Stimulated activated CD4-positive, alpha-beta T cell treated with anti-CD3 and anti-CD28 coated beads, Interleukin-4, amount 100 ng/mL, for 1 hour (primary cell): Measurements from ENCODE around the gene ZNF491.
A peak's percentile ranks its signal among the peaks of the same experiment; 100 is the strongest.
"Not testable (repeated sequence)": the region's sequence is repeated elsewhere in the genome, so short reads cannot be mapped to it uniquely, and the experiment has no call there.

Experiments
- DNase-seq: peaks from one replicate; pipeline ENCODE4 v3.0.0-alpha.2; 2020

The ZNF491 gene

GRCh38 chr19:11807099-11807380 lies 8.7 kb downstream of the ZNF491 start:
- no peak for DNase-seq

DNA sequence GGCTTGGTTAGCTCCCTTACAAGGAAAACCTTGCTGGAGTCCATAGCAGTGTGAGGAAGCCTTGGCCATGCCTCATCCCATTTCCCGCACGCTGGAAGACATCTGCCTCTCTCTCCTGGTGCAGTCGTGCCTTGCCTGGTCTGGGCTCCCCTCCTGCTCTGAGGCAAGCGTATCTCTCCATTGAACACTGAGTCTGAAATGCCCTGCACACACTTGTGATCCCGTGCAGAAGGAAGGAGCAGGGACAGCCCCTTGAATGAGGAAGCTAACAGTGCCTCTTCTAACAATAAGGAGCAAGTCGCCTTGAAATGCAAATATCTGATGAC lies 15.3 kb downstream of the ZNF491 start:
- DNase-seq: no peak

- peak; percentile 88 for DNase-seq
Observed at GRCh38 chr19:11814029-11814699, 15.8 kb downstream of the ZNF491 start, which contains the start of gene ZNF440. Gene ZNF440 (plus strand): TSS chr19:11814273. CDS start chr19:11814448, 175 bp downstream.

- DNase-seq: peak; percentile 2
Observed at GRCh38 chr19:11814700-11815035, 16.3 kb downstream of the ZNF491 start.

- no peak for DNase-seq
Observed at GRCh38 chr19:11821474-11822109, 23.3 kb downstream of the ZNF491 start.

GRCh38 chr19:11828957-11829876 lies 30.9 kb downstream of the ZNF491 start:
- not testable (repeated sequence) for DNase-seq

DNA sequence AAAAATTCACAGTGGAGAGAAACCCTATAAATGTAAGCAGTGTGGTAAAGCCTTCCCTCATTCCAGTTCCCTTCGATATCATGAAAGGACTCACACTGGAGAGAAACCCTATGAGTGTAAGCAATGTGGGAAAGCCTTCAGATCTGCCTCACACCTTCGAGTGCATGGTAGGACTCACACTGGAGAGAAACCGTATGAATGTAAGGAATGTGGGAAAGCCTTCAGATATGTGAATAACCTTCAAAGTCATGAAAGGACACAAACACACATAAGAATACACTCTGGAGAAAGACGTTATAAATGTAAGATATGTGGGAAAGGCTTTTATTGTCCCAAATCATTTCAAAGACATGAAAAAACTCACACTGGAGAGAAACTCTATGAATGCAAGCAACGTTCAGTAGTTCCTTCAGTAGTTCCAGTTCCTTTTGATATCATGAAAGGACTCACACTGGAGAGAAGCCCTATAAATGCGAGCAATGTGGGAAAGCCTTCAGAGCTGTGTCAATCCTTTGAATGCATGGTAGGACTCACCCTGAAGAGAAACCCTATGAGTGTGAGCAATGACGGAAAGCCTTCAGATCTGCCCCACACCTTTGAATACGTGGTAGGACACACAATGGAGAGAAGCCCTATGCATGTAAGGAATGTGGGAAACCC lies 34.1 kb downstream of the ZNF491 start:
- DNase-seq: no peak

DNA sequence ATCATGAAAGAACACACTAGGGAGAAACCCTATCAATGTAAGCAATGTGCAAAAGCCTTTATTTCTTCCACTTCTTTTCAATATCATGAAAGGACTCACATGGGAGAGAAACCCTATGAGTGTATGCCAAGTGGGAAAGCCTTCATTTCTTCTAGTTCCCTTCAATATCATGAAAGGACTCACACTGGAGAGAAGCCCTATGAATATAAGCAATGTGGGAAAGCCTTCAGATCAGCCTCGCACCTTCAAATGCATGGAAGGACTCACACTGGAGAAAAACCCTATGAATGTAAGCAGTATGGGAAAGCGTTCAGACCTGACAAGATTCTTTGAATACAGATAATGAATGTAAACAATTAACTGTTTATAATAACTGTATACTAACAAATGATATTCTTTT lies 35.2 kb downstream of the ZNF491 start:
- DNase-seq: no peak

- not testable (repeated sequence) for DNase-seq
Observed at GRCh38 chr19:11835626-11836066, 37.3 kb downstream of the ZNF491 start.

GRCh38 chr19:11843722-11844121 lies 45.4 kb downstream of the ZNF491 start:
- no peak for DNase-seq

GRCh38 chr19:11847615-11848014 lies 49.3 kb downstream of the ZNF491 start:
- not testable (repeated sequence) for DNase-seq

- no peak for DNase-seq
Observed at GRCh38 chr19:11848200-11848593, 49.9 kb downstream of the ZNF491 start.

- DNase-seq: peak; percentile 91
Observed at GRCh38 chr19:11848594-11849469, 50.5 kb downstream of the ZNF491 start, which contains the start of gene ZNF439. Gene ZNF439 (plus strand): TSS chr19:11848726. CDS start chr19:11848868, 142 bp downstream.

DNA sequence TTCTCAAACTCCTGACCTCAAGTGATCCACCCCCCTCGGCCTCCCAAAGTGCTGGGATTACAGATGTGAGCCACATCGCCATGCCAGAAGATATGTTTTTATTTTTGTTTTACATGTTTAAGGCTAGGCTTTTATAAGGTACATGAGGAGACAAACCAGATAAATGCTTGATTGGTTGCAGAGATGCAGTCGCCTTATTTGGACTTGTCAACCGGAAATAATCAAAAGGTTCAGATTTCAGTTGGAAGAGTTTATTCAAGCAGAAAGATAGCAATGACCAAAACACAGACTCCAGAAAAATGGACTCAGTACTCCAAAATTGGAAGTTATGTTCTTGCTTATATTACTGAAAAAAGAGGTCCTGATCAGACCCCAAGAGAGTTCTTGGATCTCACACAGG lies 52.0 kb downstream of the ZNF491 start:
- DNase-seq: not testable (repeated sequence)

DNA sequence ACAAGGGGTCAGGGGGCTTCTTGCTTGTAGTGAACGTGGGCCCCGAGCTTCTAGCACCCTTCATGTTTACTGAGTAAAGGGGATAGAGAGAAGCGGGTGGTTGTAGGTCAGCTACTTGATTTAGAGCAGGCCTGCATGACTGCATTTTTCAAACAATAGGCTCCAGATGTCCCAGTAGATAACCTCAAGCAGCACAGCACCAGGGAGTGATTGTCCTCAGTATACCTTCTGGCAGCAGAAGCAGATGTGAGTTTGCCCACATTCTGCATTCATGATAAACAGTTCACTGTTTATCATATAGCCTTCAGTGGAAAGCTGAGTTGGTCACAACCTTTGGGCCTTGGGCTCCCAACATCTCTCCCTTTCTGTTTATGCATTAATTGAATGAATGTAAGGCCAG lies 55.0 kb downstream of the ZNF491 start:
- DNase-seq: no peak

DNA sequence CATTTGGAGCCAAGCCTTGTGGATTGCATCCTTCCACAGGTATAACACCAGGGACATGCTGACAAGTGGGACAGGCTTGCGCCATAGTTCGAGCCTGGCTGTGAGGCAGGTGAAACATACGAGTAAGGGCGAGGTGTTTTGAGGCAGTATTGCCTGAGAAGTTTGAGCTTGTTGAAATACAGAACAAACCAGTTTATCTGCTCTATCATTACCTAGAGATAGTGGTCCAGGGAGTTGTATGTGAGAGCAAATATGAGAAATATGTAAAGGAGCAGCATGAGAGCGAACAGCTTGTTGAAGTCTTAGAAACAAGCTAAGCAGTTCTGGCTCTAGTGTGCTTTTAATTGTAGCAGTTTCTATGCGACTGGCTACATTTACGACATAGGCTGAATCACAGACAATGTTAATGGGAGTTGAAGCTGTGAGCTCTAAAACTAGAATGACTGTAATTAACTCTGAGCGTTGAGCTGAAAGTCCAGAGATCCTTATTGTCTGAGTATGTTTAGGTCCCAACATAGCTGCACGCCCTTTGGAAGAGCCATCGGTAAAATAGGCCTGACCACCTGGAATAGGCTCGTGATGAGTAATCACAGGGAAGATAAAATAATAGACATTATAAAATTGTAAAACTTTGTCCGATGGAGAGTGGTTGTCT lies 58.4 kb downstream of the ZNF491 start:
- DNase-seq: no peak
